ENCODE data around the gene NCKAP5.

GRCh38 chr2:133343018-133343352 lies 225.3 kb downstream of the NCKAP5 start:
- no peak for TF ChIP-seq CTCF (IDR thresholded peaks at IDR 0.05; ENCODE audit: insufficient read depth, low read length)
- no peak for TF ChIP-seq POLR2AphosphoS5 (IDR thresholded peaks at IDR 0.05; ENCODE audit: low read depth)
- TF ChIP-seq REST (IDR thresholded peaks at IDR 0.05; ENCODE audit: insufficient replicate concordance, low read depth), result no peak
- TF ChIP-seq GABPA (IDR thresholded peaks at IDR 0.05; ENCODE audit: low read depth), result no peak

All from HL-60 (cell line).